AG09319 (cell line): ENCODE results near the gene MIEF1.

Experiments
- DNase-seq: peaks from one replicate; pipeline ENCODE4 v3.0.0-alpha.2; 2010; ENCODE audit warnings: low read depth; ENCODE audit errors: extremely low read depth
- TF ChIP-seq, protein P1 (sequence below): IDR thresholded peaks from 2 replicates; pipeline ENCODE4 v1.5.1; 2011; ENCODE audit warnings: low read depth, mild to moderate bottlenecking, inconsistent platforms, low read length, moderate library complexity

MIEF1 gene

DNA sequence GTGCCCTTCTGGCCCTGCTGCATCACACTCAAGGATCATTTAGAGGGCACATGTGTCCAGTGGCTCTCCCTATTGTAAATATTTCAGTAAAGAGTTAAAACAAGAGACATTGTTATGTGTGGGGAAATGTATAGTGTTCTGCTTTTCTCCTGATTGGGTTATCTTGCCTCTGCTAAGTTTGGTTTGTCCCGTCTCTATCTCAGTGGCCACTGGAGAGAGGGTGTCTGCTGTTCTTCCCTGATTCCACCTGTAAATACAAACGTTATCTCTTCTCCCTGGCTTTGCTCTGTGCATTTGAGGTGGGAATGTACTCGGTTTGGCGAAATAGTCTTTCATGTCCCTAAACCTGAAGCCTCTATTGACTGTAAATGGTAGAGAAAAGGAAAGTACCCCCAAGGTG is 6.3 kb downstream of the MIEF1 start:
- TF ChIP-seq, protein P1, sequence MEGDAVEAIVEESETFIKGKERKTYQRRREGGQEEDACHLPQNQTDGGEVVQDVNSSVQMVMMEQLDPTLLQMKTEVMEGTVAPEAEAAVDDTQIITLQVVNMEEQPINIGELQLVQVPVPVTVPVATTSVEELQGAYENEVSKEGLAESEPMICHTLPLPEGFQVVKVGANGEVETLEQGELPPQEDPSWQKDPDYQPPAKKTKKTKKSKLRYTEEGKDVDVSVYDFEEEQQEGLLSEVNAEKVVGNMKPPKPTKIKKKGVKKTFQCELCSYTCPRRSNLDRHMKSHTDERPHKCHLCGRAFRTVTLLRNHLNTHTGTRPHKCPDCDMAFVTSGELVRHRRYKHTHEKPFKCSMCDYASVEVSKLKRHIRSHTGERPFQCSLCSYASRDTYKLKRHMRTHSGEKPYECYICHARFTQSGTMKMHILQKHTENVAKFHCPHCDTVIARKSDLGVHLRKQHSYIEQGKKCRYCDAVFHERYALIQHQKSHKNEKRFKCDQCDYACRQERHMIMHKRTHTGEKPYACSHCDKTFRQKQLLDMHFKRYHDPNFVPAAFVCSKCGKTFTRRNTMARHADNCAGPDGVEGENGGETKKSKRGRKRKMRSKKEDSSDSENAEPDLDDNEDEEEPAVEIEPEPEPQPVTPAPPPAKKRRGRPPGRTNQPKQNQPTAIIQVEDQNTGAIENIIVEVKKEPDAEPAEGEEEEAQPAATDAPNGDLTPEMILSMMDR: no peak
- no peak for DNase-seq

DNA sequence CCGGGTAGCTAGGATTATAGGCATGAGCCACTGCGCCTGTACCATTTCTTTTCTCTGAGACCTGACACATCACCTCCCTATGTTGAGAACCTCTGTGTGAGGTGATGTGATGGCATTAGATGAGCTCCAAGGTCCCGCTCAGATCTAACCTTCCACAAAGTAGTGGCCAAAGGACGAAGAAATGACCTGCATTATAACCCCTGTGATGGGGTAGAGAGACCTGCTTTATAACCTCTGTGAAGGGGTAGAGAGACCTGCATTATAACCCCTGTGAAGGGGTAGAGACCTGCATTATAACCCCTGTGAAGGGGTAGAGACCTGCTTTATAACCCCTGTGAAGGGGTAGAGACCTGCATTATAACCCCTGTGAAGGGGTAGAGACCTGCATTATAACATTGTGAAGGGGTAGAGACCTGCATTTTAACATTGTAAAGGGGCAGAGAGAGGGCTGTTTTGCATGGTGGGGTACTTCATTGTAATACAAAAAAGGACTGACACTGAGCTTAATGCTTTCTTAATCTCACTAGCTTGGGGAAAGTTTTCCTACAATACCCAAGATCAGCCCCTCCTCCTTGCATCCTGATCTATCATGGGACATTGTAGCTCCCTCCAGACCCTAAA is 8.5 kb downstream of the MIEF1 start:
- no peak for DNase-seq
- TF ChIP-seq, protein P1: no peak

DNA sequence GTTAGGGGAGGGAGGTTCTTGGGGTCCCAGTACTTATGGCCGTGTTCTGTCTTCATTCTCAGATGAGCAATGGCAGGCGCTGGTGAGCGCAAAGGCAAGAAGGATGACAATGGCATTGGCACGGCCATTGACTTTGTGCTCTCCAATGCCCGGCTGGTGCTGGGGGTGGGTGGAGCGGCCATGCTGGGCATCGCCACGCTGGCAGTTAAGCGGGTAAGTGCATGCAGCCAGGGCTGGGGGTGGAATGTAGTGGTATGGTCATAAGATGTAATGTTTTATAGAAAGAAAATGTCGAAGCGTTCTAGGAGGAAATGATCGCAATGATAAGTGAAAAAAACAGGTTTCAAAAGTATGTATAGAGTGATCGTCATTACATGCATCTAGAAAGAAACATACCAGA is 9.1 kb downstream of the MIEF1 start:
- TF ChIP-seq, protein P1: no peak

DNA sequence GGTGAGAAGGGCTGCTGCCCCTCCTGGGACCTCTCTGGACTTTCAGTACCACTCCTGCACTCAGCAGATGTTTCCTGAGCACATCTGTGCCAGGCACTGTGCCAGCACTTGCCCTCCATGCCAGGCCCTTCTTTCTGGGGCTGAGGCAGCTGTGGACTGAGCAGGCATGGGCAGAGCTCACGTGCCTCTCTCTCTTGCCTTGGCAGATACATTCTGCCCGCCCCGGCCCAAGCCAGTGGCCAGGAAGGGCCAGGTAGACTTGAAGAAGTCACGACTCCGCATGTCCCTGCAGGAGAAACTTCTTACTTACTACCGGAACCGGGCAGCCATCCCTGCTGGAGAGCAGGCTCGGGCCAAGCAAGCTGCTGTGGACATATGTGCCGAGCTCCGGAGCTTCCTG is 9.9 kb downstream of the MIEF1 start:
- no peak for DNase-seq
- TF ChIP-seq, protein P1: no peak

More for the DNA sequence above, 9.1 kb downstream of the MIEF1 start:
- no peak for DNase-seq

DNA sequence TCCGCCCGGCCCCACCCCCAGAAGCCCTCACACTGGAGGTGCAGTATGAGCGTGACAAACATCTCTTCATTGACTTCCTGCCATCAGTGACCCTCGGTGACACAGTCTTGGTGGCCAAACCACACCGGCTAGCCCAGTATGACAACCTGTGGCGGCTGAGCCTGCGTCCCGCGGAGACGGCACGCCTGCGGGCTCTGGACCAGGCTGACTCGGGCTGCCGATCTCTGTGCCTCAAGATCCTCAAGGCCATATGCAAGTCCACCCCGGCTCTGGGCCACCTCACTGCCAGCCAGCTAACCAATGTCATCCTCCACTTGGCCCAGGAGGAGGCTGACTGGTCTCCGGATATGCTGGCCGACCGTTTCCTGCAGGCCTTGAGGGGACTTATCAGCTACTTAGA is 11.7 kb downstream of the MIEF1 start:
- TF ChIP-seq, protein P1: no peak
- DNase-seq: no peak

DNA sequence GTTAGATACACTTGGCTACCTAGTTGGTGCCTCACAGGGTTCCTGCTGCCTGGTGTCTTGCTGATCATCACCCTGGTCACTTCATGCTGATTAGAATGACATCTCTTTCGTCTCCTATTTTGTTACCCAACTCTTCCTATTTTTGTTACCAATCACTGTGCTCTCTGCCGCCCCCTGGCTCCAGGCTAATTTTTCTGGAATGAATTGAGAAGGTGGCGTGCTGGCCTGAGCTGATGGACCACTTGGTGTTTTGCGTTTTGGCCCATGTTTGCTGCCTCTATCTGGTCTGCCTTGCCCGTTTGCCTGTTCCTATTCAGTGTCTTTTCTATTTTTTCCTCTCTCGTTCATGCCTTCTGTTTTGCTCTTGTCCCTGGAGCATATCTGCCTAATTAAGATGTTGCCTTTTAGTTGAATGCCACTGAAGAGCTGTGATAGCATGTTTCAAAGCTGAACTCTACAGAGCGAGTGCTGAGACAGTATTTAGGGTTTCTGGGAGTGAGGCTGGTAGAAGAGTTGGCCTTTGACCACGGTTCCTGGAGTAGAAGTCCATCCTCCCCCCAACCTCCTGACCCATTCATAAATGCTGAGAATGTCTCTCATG is 12.4 kb downstream of the MIEF1 start:
- DNase-seq: no peak

More for the DNA sequence above, 12.4 kb downstream of the MIEF1 start:
- TF ChIP-seq, protein P1: peak; percentile 78
